HAP-1 (cell line): Measurements from ENCODE around the gene ITGA2.

ENCODE experiments used
- DNase-seq, 2 experiments: peaks; one replicate each; pipeline ENCODE4 v3.0.0-alpha.2; 2016 to 2020; ENCODE audit warnings: low spot score in 2 of 2
- H3K27me3 ChIP-seq: fragments of 250-450 bp; sonication (Bioruptor Pico); 2 replicates; pipeline ENCODE4 v1.5.1; 2020; ENCODE audit warnings: low read depth, mild to moderate bottlenecking, moderate library complexity
- H3K36me3 ChIP-seq: fragments of 250-450 bp; sonication (Bioruptor Pico); replicated peaks from 2 replicates; pipeline ENCODE4 v1.5.1; 2020; ENCODE audit warnings: mild to moderate bottlenecking
- H3K4me1 ChIP-seq: fragments of 250-450 bp; sonication (Bioruptor Pico); 2 replicates; pipeline ENCODE4 v1.5.1; 2020; ENCODE audit warnings: mild to moderate bottlenecking
- H3K4me3 ChIP-seq: fragments of 250-450 bp; sonication (Bioruptor Pico); 2 replicates; pipeline ENCODE4 v1.5.1; 2020; ENCODE audit warnings: mild to moderate bottlenecking, moderate library complexity
- H3K9me3 ChIP-seq: fragments of 250-450 bp; sonication (Bioruptor Pico); 2 replicates; pipeline ENCODE4 v1.5.1; 2020; ENCODE audit warnings: mild to moderate bottlenecking, moderate library complexity
- in situ Hi-C: fragments of 300-500 bp; cut with MboI; formaldehyde crosslinking; loops from 3 replicates; pipeline ENCODE4 v1.14.3; 2020; ENCODE audit warnings: low sequenced_read_pairs, inconsistent platforms, mixed read lengths

ITGA2 gene

DNA sequence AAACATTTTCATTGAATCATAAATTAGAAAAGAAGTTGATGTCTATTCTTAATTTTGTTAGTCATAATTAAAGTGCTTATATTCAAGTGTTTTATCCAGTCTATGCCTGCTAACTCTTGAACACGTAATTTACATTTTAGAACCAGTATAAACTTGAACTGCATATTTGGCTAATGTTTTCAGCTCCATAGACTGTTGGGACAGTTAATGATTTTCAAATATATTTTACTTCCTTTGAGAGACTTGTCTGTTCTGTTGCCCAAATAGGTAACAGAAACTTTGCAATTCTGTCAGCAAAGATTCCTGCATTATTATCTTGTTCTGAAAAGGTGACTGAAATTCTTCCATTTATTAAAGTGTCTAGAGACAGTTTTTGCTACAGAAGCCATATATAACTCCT lies 7.8 kb downstream of the ITGA2 start:
- no peaks in the 10 kb centered on the region for H3K9me3 ChIP-seq
- H3K4me3 ChIP-seq = no peak overlapping the region
- no peaks in the 10 kb centered on the region for H3K27me3 ChIP-seq
- no peaks in the 10 kb centered on the region for H3K36me3 ChIP-seq
- no peak for DNase-seq
- in situ Hi-C loops = no loop called here
- peaks cover 19% of the 10 kb centered on the region for H3K4me1 ChIP-seq

DNA sequence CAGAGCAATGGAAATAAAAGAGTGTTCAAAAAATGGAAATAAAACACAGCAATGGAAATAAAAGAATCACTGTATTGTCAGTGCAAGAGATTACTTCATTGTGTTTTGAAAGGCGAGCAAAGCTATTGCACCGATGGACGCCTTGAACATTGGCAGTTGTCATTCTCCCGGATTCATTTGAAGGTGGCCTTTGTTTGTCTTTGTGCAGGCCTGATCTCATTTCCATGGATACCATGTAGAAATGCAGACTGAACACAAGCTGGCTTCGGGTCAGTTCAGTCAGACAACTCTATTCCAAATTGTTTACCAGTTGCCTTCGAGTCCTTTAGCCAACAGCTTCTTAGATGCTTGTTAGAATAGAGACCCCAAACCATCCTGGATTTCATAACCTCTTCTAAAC lies 8.3 kb downstream of the ITGA2 start:
- DNase-seq = peak; percentile 77 to 97
- H3K36me3 ChIP-seq = no peaks in the 10 kb centered on the region
- H3K27me3 ChIP-seq = no peaks in the 10 kb centered on the region
- H3K9me3 ChIP-seq = no peaks in the 10 kb centered on the region
- H3K4me3 ChIP-seq = no peak overlapping the region
- in situ Hi-C loops = no loop called here
- H3K4me1 ChIP-seq = peaks cover 19% of the 10 kb centered on the region

DNA sequence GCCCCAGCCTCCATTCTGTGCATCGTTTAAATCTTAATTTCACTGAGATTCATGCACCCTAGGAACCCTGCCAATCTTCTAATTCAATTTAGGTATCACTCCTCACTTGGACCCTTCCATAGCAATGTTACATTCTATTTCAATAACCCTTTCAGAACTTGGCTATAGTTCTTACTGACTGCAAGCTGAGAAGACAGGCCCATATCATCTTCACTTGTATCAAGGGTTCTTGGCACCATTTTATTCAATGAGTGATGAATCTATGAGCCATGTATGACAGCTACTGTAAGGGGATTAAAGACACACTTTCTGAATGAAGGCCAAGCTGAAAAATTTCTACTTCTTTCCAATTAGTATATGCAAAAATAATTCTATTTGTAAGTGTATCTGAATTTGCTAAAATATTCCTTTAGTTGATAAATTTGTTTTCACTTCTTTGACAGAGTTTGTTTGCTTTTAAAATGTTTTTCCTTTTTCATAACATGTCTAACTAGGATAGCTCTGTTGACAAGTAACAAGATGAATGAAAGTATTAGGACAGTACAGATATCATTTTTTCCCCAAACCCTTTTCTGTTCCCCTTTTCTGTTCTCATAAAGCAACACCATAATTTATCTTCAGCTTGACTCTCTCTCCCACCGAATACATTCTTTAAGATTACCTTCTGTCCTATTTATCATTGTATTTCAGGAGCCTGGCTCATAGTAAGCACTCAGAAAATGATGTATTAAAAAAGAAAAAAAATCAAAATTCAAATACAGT lies 9.6 kb downstream of the ITGA2 start:
- no peak for DNase-seq
- H3K36me3 ChIP-seq = no peaks in the 10 kb centered on the region
- H3K9me3 ChIP-seq = no peaks in the 10 kb centered on the region
- H3K27me3 ChIP-seq = no peaks in the 10 kb centered on the region
- in situ Hi-C loops = no loop called here
- peaks cover 19% of the 10 kb centered on the region for H3K4me1 ChIP-seq
- no peak overlapping the region for H3K4me3 ChIP-seq

DNA sequence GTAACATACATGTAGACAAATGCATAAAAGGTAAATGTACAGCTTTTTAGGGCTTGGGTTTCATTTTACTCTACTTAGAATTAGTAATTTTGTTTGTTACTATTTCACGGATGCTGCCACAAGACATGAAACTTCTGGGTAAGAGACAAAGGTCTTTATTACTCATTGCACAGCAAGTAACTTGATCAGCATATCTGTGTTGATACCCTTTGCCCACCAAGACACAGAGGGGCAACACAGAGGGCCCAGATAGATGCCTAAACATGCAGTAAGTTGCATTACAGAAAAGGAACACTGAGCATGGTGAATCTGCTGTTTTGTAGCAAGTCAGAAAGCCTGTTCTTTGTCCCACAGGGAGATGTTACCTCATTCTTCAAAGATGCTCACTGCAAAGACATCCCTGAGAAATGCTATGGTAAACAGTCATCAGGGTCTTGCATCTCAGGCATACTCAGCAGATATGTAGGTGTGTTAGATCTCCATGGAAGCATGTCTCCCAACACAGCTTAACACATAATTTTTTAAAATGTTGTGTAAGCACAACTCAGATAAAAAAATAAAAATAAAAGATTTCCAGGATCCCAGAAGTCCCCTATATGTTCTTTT lies 10.3 kb downstream of the ITGA2 start:
- in situ Hi-C loops = no loop called here
- H3K4me1 ChIP-seq = peaks cover 19% of the 10 kb centered on the region
- H3K27me3 ChIP-seq = no peaks in the 10 kb centered on the region
- no peak overlapping the region for H3K4me3 ChIP-seq
- H3K9me3 ChIP-seq = no peaks in the 10 kb centered on the region
- H3K36me3 ChIP-seq = no peaks in the 10 kb centered on the region
- DNase-seq = no peak

DNA sequence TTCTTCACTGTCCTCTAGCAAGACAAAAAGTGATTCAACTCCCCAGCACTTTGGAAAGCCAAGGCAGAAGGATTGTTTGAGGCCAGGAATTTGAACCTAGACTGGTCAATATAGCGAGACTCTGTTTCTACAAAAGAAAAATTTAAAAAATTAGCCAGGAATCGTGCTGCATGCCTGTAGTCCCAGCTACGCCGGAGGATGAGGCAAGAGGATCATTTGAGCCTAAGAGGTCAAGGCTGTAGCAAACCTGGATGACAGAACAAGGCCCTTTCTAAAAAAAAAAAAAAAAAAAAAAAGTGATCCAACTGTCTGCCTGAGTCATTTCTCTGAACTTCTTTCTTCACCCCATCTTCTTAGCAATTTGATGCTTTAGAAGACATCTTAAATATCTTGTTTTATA lies 12.4 kb downstream of the ITGA2 start:
- DNase-seq = no peak
- peaks cover 14% of the 10 kb centered on the region for H3K4me1 ChIP-seq
- in situ Hi-C loops = no loop called here
- H3K36me3 ChIP-seq = no peaks in the 10 kb centered on the region
- no peaks in the 10 kb centered on the region for H3K9me3 ChIP-seq
- no peaks in the 10 kb centered on the region for H3K27me3 ChIP-seq
- no peak overlapping the region for H3K4me3 ChIP-seq

DNA sequence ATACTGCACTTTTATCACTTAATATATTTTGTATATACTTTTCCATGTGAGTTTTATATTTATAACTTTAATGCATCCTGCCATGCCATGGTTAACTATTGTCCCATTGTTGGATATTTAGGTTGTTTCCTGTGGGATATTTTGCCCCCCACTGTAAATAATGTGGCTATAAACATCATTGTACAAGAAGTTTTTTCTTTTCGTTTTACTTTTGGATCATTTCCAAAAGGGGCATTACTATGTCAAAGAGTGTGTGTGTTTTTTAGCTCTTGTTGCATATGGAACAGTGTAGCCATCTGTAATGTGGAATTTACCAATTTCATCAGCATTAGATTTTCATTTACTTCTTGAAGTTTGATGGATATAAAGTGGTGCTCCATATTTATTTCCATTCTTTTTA lies 13.3 kb downstream of the ITGA2 start:
- H3K36me3 ChIP-seq = no peaks in the 10 kb centered on the region
- H3K4me1 ChIP-seq = peaks cover 10% of the 10 kb centered on the region
- no peaks in the 10 kb centered on the region for H3K9me3 ChIP-seq
- in situ Hi-C loops = no loop called here
- DNase-seq = no peak
- H3K4me3 ChIP-seq = no peak overlapping the region
- no peaks in the 10 kb centered on the region for H3K27me3 ChIP-seq

DNA sequence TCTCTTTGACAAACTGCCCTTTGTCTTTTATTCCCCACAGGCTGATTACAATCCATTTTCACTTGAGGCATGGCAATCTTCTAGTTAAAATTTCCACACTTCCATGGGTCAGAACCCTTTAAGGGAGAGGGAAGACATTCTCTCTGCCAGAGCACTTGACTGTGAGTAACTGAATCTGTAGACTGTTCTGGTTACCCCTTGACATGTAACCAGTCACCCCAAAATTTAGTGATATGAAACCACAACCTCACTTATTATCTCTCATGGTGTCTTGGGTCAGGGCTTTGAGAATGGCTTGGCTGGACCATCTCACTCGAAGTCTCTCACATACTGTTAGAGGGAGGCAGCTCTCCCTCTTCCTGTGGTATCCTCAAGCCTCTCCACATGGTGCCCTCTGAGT lies 14.0 kb downstream of the ITGA2 start:
- Histone ChIP-seq H3K4me3 (no peak overlapping the region), H3K9me3 (no peaks in the 10 kb centered on the region), H3K4me1 (peaks cover 4% of the 10 kb centered on the region), H3K36me3 (no peaks in the 10 kb centered on the region), H3K27me3 (no peaks in the 10 kb centered on the region)
- in situ Hi-C loops = no loop called here
- no peak for DNase-seq

DNA sequence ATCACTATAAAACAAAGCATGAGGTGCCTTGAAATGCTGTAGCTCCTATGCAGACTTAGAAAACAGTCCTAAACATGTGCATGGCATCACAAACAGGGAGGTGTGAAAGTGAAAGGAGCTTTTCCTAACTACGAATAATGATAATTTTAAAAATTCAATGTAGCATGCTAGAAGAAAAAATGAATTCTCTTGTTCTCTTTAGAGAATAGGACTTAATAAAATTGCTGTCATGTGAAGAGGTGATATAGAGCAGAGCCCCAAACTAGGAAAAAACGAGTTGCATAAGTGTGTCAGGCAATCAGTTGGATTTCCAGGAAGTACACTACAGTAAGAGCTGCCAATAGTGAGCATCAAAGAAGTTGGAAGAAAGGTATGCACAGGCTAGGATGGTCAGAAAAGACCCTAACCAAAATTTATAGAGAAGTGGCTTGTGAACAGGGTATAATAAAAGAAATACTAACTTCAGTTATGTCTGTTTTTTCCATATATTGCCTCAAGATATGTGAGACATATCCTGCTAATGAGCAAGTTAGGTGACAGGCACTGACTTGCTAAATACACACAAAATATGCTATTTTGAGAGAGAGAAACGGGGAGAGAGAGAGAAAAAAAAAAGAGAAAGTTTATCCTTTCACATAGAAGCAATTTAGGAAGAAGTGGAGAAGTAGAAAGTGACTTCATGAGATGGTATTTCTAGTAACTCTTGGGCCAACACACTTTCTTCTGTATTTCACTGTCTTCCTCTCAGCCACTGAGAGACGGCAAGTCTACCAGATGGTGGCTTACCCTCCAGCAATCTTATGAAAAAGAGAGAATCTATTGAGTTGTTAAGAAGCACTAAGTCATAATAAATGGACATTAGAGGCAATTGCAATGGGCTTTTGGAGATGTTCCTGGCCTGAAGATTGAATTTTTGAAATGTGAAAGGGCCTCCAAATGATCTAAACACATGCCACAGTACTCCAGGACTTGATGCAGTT lies 18.0 kb downstream of the ITGA2 start:
- no peaks in the 10 kb centered on the region for H3K27me3 ChIP-seq
- peaks cover 7% of the 10 kb centered on the region; the same call in 1 of the 2 replicates for H3K4me1 ChIP-seq
- DNase-seq = no peak
- H3K4me3 ChIP-seq = no peak overlapping the region
- in situ Hi-C loops = no loop called here
- no peaks in the 10 kb centered on the region for H3K36me3 ChIP-seq
- H3K9me3 ChIP-seq = no peaks in the 10 kb centered on the region

DNA sequence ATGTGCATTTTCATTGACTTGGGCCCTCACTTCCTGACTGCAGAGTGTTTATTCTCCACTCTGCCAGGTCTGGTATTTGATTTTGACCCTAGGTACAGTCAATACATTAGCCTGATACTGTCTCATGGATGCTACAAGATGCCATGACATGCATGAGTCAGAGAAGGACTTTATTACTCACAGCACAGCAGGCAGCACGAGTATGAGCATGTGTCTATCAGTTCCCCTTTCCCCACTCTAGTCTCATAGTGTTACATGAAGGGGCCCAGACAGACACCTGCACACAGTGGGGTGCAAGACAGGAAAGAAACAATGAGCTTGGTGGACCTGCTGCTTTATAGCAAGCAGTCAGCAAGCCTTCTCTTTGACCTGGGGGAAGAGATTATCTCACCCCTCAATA lies 19.6 kb downstream of the ITGA2 start:
- H3K36me3 ChIP-seq = no peaks in the 10 kb centered on the region
- H3K9me3 ChIP-seq = no peaks in the 10 kb centered on the region
- H3K27me3 ChIP-seq = no peaks in the 10 kb centered on the region
- in situ Hi-C loops = no loop called here
- peaks cover 7% of the 10 kb centered on the region; the same call in 1 of the 2 replicates for H3K4me1 ChIP-seq
- no peak overlapping the region for H3K4me3 ChIP-seq
- no peak for DNase-seq

DNA sequence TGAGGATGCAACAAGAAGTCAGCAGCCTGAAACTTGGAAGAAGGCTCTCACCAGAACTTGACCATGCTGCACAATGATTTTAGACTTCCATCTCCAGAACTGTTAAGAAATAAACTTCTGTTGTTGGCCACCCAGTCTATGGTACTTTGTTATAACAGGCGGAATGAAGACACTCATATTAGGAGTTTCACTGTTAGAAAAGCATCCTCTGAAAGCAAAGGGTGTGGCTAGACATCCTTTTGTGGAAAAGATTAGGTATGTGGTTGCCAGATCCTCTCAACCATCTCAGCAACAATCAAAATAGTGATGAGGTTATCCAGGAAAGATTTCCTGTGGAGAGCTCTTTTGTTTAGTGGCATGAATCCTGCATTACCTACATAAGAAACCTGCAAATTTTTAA lies 20.7 kb downstream of the ITGA2 start:
- Histone ChIP-seq H3K9me3 (no peaks in the 10 kb centered on the region), H3K4me3 (no peak overlapping the region), H3K4me1 (peaks cover 7% of the 10 kb centered on the region; the same call in 1 of the 2 replicates), H3K27me3 (no peaks in the 10 kb centered on the region), H3K36me3 (no peaks in the 10 kb centered on the region)
- DNase-seq = no peak
- in situ Hi-C loops = no loop called here

DNA sequence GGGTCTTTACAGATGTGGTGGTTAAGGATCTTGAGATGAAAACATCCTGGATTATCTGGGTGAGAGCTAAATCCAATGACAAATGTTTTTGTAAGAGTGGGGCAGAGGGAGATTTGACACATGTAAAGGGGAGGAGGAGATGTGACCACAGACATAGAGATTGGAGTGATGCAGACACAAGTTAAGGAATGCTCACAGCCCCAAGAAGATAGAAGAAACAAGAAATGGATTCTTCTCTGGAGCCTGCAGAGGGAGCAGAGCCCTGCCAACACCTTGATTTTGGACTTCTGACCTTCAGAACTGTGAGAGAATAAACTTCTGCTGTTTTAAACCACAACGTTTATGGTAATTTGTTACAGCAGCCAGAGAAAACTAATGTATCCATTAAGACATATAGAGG lies 21.7 kb downstream of the ITGA2 start:
- Histone ChIP-seq H3K9me3 (no peaks in the 10 kb centered on the region), H3K4me1 (peaks cover 7% of the 10 kb centered on the region; the same call in 1 of the 2 replicates), H3K27me3 (no peaks in the 10 kb centered on the region), H3K36me3 (no peaks in the 10 kb centered on the region), H3K4me3 (no peak overlapping the region)
- in situ Hi-C loops = no loop called here
- no peak for DNase-seq

DNA sequence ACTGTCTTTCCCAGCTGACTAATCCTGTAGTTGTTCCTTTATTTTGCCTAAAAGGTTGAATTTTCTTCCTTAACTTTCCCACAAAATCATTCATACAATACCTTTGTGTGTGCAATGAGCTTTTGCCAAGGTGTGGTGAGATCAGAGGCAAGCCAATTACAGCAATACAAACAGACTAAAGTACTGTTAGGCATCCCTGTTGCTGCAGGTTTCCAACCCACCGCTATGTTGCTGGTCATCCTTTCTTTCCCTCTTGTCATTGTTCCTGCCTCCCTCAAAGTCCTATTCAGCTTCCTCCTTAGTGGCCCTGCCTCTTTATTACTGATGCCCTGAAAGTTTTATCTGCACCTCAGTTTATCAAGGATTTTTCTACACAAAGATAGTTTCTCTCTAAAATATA lies 22.1 kb downstream of the ITGA2 start:
- Histone ChIP-seq H3K4me1 (peaks cover 7% of the 10 kb centered on the region; the same call in 1 of the 2 replicates), H3K4me3 (no peak overlapping the region), H3K36me3 (no peaks in the 10 kb centered on the region), H3K27me3 (no peaks in the 10 kb centered on the region), H3K9me3 (no peaks in the 10 kb centered on the region)
- in situ Hi-C loops = no loop called here
- DNase-seq = no peak

DNA sequence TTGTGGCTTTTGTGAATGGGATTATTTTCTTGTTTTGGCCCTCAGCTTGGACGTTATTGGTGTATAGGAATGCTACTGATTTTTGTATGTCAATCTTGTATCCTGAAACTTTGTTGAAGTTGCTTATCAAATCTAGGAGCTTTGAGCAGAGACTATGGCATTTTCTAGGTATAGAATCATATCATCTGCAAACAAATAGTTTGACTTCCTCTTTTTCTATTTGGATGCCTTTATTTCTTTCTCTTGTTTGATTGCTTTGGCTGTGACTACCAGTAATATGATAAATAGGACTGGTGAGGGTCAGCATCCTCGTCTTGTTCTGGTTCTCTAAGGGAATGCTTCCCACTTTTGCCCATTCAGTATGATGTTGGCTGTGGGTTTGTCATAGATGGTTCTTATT lies 24.7 kb downstream of the ITGA2 start:
- no peaks in the 10 kb centered on the region for H3K9me3 ChIP-seq
- DNase-seq = no peak
- no peaks in the 10 kb centered on the region for H3K36me3 ChIP-seq
- in situ Hi-C loops = no loop called here
- peaks cover 4% of the 10 kb centered on the region; the same call in 1 of the 2 replicates for H3K4me1 ChIP-seq
- H3K4me3 ChIP-seq = no peak overlapping the region
- H3K27me3 ChIP-seq = no peaks in the 10 kb centered on the region

DNA sequence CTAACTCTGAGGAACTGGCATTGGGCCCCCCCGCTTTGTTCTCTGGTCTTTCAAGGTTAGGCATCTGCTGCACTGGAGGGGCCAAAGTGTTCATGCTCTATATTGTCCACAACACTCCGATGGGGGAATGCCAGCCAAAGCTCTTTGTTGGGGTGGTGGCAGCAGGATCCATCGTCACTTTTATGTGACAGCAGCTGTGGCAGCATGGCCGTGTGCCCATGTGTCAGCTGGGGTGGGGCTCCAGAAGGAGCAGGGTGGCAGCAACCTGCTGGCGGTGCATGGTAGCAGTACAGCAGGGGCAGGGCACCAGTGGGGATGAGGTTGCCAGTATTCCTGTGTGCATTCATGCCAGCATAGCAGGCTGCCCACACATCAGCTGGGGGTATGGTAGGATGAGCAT lies 28.2 kb downstream of the ITGA2 start:
- Histone ChIP-seq H3K4me1 (no peaks in the 10 kb centered on the region), H3K9me3 (no peaks in the 10 kb centered on the region), H3K4me3 (no peak overlapping the region), H3K27me3 (no peaks in the 10 kb centered on the region), H3K36me3 (no peaks in the 10 kb centered on the region)
- in situ Hi-C loops = no loop called here
- no peak for DNase-seq
